Measurements from ENCODE around the gene CAMTA1. TPM values are rescaled to one million over a fixed set of nuclear protein-coding genes. Genes with fewer than 3 reads are reported as not detected.

Gene CAMTA1
- total RNA-seq, 1 donor from 2014 or later = 268 TPM

GRCh38 chr1:7483634-7484383 is 698.6 kb downstream of the CAMTA1 start:
- H3K9me3 ChIP-seq (ENCODE audit: low read depth) = no peaks in the 10 kb centered on the region
- H3K4me1 ChIP-seq = no peaks in the 10 kb centered on the region
- H3K36me3 ChIP-seq = no peaks in the 10 kb centered on the region
- peaks cover 3% of the 10 kb centered on the region for H3F3A ChIP-seq (ENCODE audit: low read depth)
- no peak for DNase-seq (ENCODE audit: low spot score)
- no peak overlapping the region for H3K27ac ChIP-seq
- no peaks in the 10 kb centered on the region for H3K79me2 ChIP-seq (ENCODE audit: low read depth)
- no peaks in the 10 kb centered on the region for H4K20me1 ChIP-seq (ENCODE audit: low read depth)
- H3K27me3 Mint-ChIP-seq (ENCODE audit: insufficient read depth, low read depth) = peaks cover 6% of the 10 kb centered on the region
- peaks cover 21% of the 10 kb centered on the region for H3K4me1 Mint-ChIP-seq
- H3K4me3 ChIP-seq = no peak overlapping the region
- no peaks in the 10 kb centered on the region for H3K27me3 ChIP-seq
- no peak overlapping the region for H3K4me2 ChIP-seq
- TF ChIP-seq EZH2phosphoT487 (IDR thresholded peaks at IDR 0.05) (no peak), EZH2 (IDR thresholded peaks at IDR 0.05) (no peak), CTCF (IDR thresholded peaks at IDR 0.05) (no peak)
- no peak overlapping the region for H3K9ac ChIP-seq
- H2AFZ ChIP-seq (replicated peaks) = no peak overlapping the region
- H3K27ac Mint-ChIP-seq = no peak overlapping the region
- no peak overlapping the region for H3K4me3 Mint-ChIP-seq
- H3K36me3 Mint-ChIP-seq = no peaks in the 10 kb centered on the region
- H3K9me3 Mint-ChIP-seq = no peaks in the 10 kb centered on the region

- no peaks in the 10 kb centered on the region for H3K79me2 ChIP-seq (ENCODE audit: low read depth)
- H3K27ac ChIP-seq = no peak overlapping the region
- Mint-ChIP-seq H3K27me3 (ENCODE audit: insufficient read depth, low read depth) (peaks cover 8% of the 10 kb centered on the region), H3K4me1 (peaks cover 21% of the 10 kb centered on the region), H3K36me3 (no peaks in the 10 kb centered on the region), H3K9me3 (no peaks in the 10 kb centered on the region), H3K4me3 (no peak overlapping the region), H3K27ac (no peak overlapping the region)
- no peak for DNase-seq (ENCODE audit: low spot score)
- H3K27me3 ChIP-seq = no peaks in the 10 kb centered on the region
- no peaks in the 10 kb centered on the region for H3K4me1 ChIP-seq
- no peak overlapping the region for H2AFZ ChIP-seq (replicated peaks)
- H4K20me1 ChIP-seq (ENCODE audit: low read depth) = no peaks in the 10 kb centered on the region
- no peak overlapping the region for H3K4me3 ChIP-seq
- no peaks in the 10 kb centered on the region for H3K9me3 ChIP-seq (ENCODE audit: low read depth)
- no peak overlapping the region for H3K9ac ChIP-seq
- H3K36me3 ChIP-seq = no peaks in the 10 kb centered on the region
- H3F3A ChIP-seq (ENCODE audit: low read depth) = peaks cover 6% of the 10 kb centered on the region
- TF ChIP-seq EZH2 (IDR thresholded peaks at IDR 0.05) = no peak
- no peak for TF ChIP-seq CTCF (IDR thresholded peaks at IDR 0.05)
- TF ChIP-seq EZH2phosphoT487 (IDR thresholded peaks at IDR 0.05) = no peak
- H3K4me2 ChIP-seq = no peak overlapping the region
Observed at GRCh38 chr1:7485086-7485780, 700.0 kb downstream of the CAMTA1 start.

DNA sequence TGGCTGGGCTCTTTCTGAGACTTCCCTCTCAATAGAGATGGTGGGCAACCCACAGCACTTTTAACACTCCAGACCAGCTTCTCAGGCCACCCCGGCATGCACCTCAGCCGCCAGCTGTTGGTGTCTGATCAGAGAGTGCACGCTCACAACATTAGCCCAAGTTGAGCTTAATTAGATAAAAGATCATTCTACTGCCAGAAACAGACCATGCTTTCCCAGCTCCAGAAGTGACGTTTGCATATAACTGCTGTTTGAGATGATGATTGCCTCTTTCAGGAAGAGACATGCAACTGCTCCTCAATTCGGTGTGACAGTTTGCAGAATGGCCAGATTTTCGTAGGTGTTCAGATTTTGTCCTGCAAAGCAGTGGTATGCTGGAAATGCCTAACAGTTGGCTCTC is 700.6 kb downstream of the CAMTA1 start:
- no peaks in the 10 kb centered on the region for H4K20me1 ChIP-seq (ENCODE audit: low read depth)
- no peak for DNase-seq (ENCODE audit: low spot score)
- H3K4me2 ChIP-seq = no peak overlapping the region
- Mint-ChIP-seq H3K9me3 (no peaks in the 10 kb centered on the region), H3K4me3 (no peak overlapping the region), H3K27me3 (ENCODE audit: insufficient read depth, low read depth) (peaks cover 8% of the 10 kb centered on the region), H3K4me1 (peaks cover 21% of the 10 kb centered on the region), H3K27ac (peak overlapping the region; percentile 9), H3K36me3 (no peaks in the 10 kb centered on the region)
- H3K9me3 ChIP-seq (ENCODE audit: low read depth) = no peaks in the 10 kb centered on the region
- H3K4me1 ChIP-seq = no peaks in the 10 kb centered on the region
- H3K36me3 ChIP-seq = no peaks in the 10 kb centered on the region
- H3F3A ChIP-seq (ENCODE audit: low read depth) = peaks cover 6% of the 10 kb centered on the region
- H2AFZ ChIP-seq (replicated peaks) = no peak overlapping the region
- TF ChIP-seq EZH2phosphoT487 (IDR thresholded peaks at IDR 0.05) = no peak
- TF ChIP-seq EZH2 (IDR thresholded peaks at IDR 0.05) = no peak
- TF ChIP-seq CTCF (IDR thresholded peaks at IDR 0.05) = no peak
- H3K9ac ChIP-seq = no peak overlapping the region
- no peaks in the 10 kb centered on the region for H3K27me3 ChIP-seq
- no peak overlapping the region for H3K27ac ChIP-seq
- H3K4me3 ChIP-seq = no peak overlapping the region
- H3K79me2 ChIP-seq (ENCODE audit: low read depth) = no peaks in the 10 kb centered on the region

Measured in neural progenitor cell (in vitro differentiated cells).